Stomach (tissue), 4 donors: Measurements from ENCODE around the gene DYRK1A.

Experiments used
- CTCF ChIP-seq, 7 experiments: fragments of 450-650 bp in 4 of 7; fragments of 200-600 bp in 3 of 7; sonication (generic) in 3 of 7; IDR thresholded peaks; one replicate each; pipeline ENCODE4 v1.5.1; 2016 to 2019; ENCODE audit warnings: antibody characterized with exemption in 7 of 7, control low read depth in 2 of 7, mild to moderate bottlenecking in 1 of 7
- POLR2A ChIP-seq, 4 donors: fragments of 450-650 bp; IDR thresholded peaks; one replicate each; pipeline ENCODE4 v1.6.1; 2016; ENCODE audit warnings: antibody characterized with exemption in 4 of 4, control low read depth in 2 of 4, mild to moderate bottlenecking in 1 of 4, moderate library complexity in 1 of 4
- POLR2AphosphoS5 ChIP-seq, 3 donors: sonication (generic); formaldehyde crosslinking; IDR thresholded peaks; one replicate each; pipeline ENCODE4 v1.6.1; 2016; ENCODE audit warnings: antibody characterized with exemption in 3 of 3

GRCh38 chr21:37474342-37474741 lies 107.8 kb downstream of the DYRK1A start:
- TF ChIP-seq CTCF (IDR thresholded peaks at IDR 0.05) (no peak), POLR2AphosphoS5 (IDR thresholded peaks at IDR 0.05) (no peak), POLR2A (IDR thresholded peaks at IDR 0.05) (no peak)
